Measurements from ENCODE around the gene STOML1.

GRCh38 chr15:73951601-73952000 is 40.5 kb downstream of the STOML1 start:
- TF ChIP-seq E2F4 (IDR thresholded peaks at IDR 0.05; ENCODE audit: low read depth, low read length) (no peak), CTCF (IDR thresholded peaks at IDR 0.05 in 2 of 3, conservative IDR thresholded peaks at IDR 0.05 in 1 of 3; ENCODE audit: control insufficient read depth in 2 of 3, extremely low read depth in 1 of 3, insufficient read depth in 1 of 3, low read depth in 3 of 3, low read length in 3 of 3) (no peak), EZH2 (IDR thresholded peaks at IDR 0.05; ENCODE audit: borderline replicate concordance, control insufficient read depth, low read depth, low read length) (no peak), USF1 (IDR thresholded peaks at IDR 0.05; ENCODE audit: borderline replicate concordance, extremely low read length, insufficient read depth, low read depth, low read length) (no peak), FOXM1 (IDR thresholded peaks at IDR 0.05; ENCODE audit: low read depth, low read length) (no peak), SUZ12 (IDR thresholded peaks at IDR 0.05; ENCODE audit: unreplicated experiment) (no peak), POLR2AphosphoS5 (IDR thresholded peaks at IDR 0.05; ENCODE audit: low read length) (no peak), FOS (IDR thresholded peaks at IDR 0.05; ENCODE audit: borderline replicate concordance, extremely low read depth, insufficient read length) (no peak), E4F1 (IDR thresholded peaks at IDR 0.05; ENCODE audit: borderline replicate concordance, partially characterized antibody) (no peak), CREM (IDR thresholded peaks at IDR 0.05; ENCODE audit: low read depth) (no peak)
